ENCODE measurements around the gene FAM135A. TPM values are rescaled to one million over a fixed set of nuclear protein-coding genes. Genes with fewer than 3 reads are reported as not detected.
A peak's percentile ranks its signal among the peaks of the same experiment; 100 is the strongest.

Gene FAM135A
- polyA plus RNA-seq (2013, experiment 1 of 2; ENCODE audit: insufficient read length) = 6.3 TPM
- polyA plus RNA-seq (2013, experiment 2 of 2; ENCODE audit: insufficient read length) = 7.4 TPM

- DNase-seq = peak; percentile 98
Observed at GRCh38 chr6:70413114-70413991, at the start of gene FAM135A. Gene FAM135A, plus strand, starts transcription at chr6:70413508. Its CDS starts 14,835 bp downstream, at chr6:70428343.

GRCh38 chr6:70363741-70364493 lies 49.4 kb upstream of the FAM135A start:
- no peak for DNase-seq

- peak; percentile 64 for DNase-seq
Observed at GRCh38 chr6:70369332-70369950, 43.9 kb upstream of the FAM135A start.

GRCh38 chr6:70370496-70370895 lies 42.8 kb upstream of the FAM135A start:
- no peak for DNase-seq

GRCh38 chr6:70371454-70372105 lies 41.7 kb upstream of the FAM135A start:
- peak; percentile 76 for DNase-seq

GRCh38 chr6:70375166-70375565 lies 38.1 kb upstream of the FAM135A start:
- peak; percentile 67 for DNase-seq

- DNase-seq = no peak
Observed at GRCh38 chr6:70375882-70376281, 37.4 kb upstream of the FAM135A start.

GRCh38 chr6:70376628-70377027 lies 36.7 kb upstream of the FAM135A start:
- no peak for DNase-seq

GRCh38 chr6:70377372-70377771 lies 35.9 kb upstream of the FAM135A start:
- DNase-seq = no peak

GRCh38 chr6:70379473-70380013 lies 33.8 kb upstream of the FAM135A start:
- no peak for DNase-seq

GRCh38 chr6:70380252-70380651 lies 33.1 kb upstream of the FAM135A start:
- no peak for DNase-seq

GRCh38 chr6:70380771-70381416 lies 32.4 kb upstream of the FAM135A start:
- DNase-seq = no peak

- DNase-seq = no peak
Observed at GRCh38 chr6:70381417-70381782, 31.9 kb upstream of the FAM135A start.

- no peak for DNase-seq
Observed at GRCh38 chr6:70385901-70386300, 27.4 kb upstream of the FAM135A start.

GRCh38 chr6:70388814-70389213 lies 24.5 kb upstream of the FAM135A start:
- no peak for DNase-seq

GRCh38 chr6:70389261-70389660 lies 24.0 kb upstream of the FAM135A start:
- no peak for DNase-seq

GRCh38 chr6:70390067-70390466 lies 23.2 kb upstream of the FAM135A start:
- DNase-seq = no peak

- no peak for DNase-seq
Observed at GRCh38 chr6:70391492-70391891, 21.8 kb upstream of the FAM135A start.

- DNase-seq = no peak
Observed at GRCh38 chr6:70394518-70395300, 18.6 kb upstream of the FAM135A start.

GRCh38 chr6:70395301-70395672 lies 18.0 kb upstream of the FAM135A start:
- DNase-seq = no peak

GRCh38 chr6:70396163-70396562 lies 17.1 kb upstream of the FAM135A start:
- DNase-seq = no peak
